Natural killer cell (primary cell): ENCODE measurements around the gene IQCM. TPM values are rescaled to one million over a fixed set of nuclear protein-coding genes. Genes with fewer than 3 reads are reported as not detected.

Source experiments
- ATAC-seq, 3 donors: fragments of 150-1000 bp in 2 of 3; fragments of 200-7000 bp in 1 of 3; cut with Tn5 transposase; 1 replicate in 1 of 3; 2 replicates in 2 of 3; pipeline ENCODE4 v1.10.0; 2021; ENCODE audit warnings: mild to moderate bottlenecking in 2 of 3, moderate library complexity in 2 of 3
- DNase-seq, 2 donors: peaks; one replicate each; pipeline versions ENCODE4 v3.0.0 to v3.0.0-alpha.2; 2013 to 2021; ENCODE audit warnings: mixed read lengths in 1 of 2
- H3K27ac ChIP-seq: one replicate; pipeline ENCODE4 v1.5.1; 2013; ENCODE audit warnings: mild to moderate bottlenecking, low read length
- H3K27me3 ChIP-seq: one replicate; pipeline ENCODE4 v1.6.1; 2013; ENCODE audit warnings: low read length; ENCODE audit not compliant: control insufficient read depth, insufficient read depth
- H3K36me3 ChIP-seq: one replicate; pipeline ENCODE4 v1.6.1; 2013; ENCODE audit warnings: low read length; ENCODE audit not compliant: control insufficient read depth, insufficient read depth
- H3K4me1 ChIP-seq: one replicate; pipeline ENCODE4 v1.6.1; 2013; ENCODE audit warnings: low read length; ENCODE audit not compliant: control insufficient read depth, insufficient read depth
- H3K4me3 ChIP-seq: one replicate; pipeline ENCODE4 v1.5.1; 2013; ENCODE audit warnings: low read length
- H3K9me3 ChIP-seq: one replicate; pipeline ENCODE4 v1.6.1; 2013; ENCODE audit warnings: low read length; ENCODE audit not compliant: control insufficient read depth, insufficient read depth
- H3K27ac Mint-ChIP-seq, 2 donors: one replicate each; pipeline ENCODE4 v1.8.0; 2022; ENCODE audit warnings: mild to moderate bottlenecking in 2 of 2, mixed read lengths in 2 of 2, moderate library complexity in 1 of 2
- H3K27me3 Mint-ChIP-seq, 2 donors: one replicate each; pipeline ENCODE4 v1.8.0; 2022; ENCODE audit warnings: low read depth in 2 of 2, mixed read lengths in 2 of 2
- H3K36me3 Mint-ChIP-seq: one replicate; pipeline ENCODE4 v1.8.0; 2022; ENCODE audit warnings: mixed read lengths
- H3K4me1 Mint-ChIP-seq, 2 donors: one replicate each; pipeline ENCODE4 v1.8.0; 2022; ENCODE audit warnings: mixed read lengths in 2 of 2
- H3K4me3 Mint-ChIP-seq: one replicate; pipeline ENCODE4 v1.8.0; 2022; ENCODE audit warnings: mild to moderate bottlenecking, moderate library complexity, mixed read lengths
- H3K9me3 Mint-ChIP-seq, 2 donors: one replicate each; pipeline ENCODE4 v1.8.0; 2022; ENCODE audit warnings: mixed read lengths in 2 of 2
- WGBS: methylation state at CpG from one replicate; pipeline ENCODE4 v1.1.7; 2013; ENCODE audit warnings: missing lambda C conversion rate; ENCODE audit not compliant: insufficient coverage; 5-methylcytosine and 5-hydroxymethylcytosine counted together
- intact Hi-C: fragments of 100-400 bp; cut with micrococcal nuclease; formaldehyde crosslinking; loops from one replicate; pipeline ENCODE4 v1.14.2; 2022
- total RNA-seq, 4 donors: library from RNA; stranded (reverse); fragments of 120-200 nt in 1 of 4; gene quantifications; one replicate each; pipeline versions ENCODE4 v1.2.3 to v1.2.4, GENCODE V29; 2013 to 2022
- TF ChIP-seq, protein P1 (sequence below): fragments of 200-600 bp; IDR thresholded peaks from one replicate; pipeline ENCODE4 v1.8.0; 2022; ENCODE audit warnings: antibody characterized with exemption

Gene IQCM
- total RNA-seq, 3 donors from 2014 or later (not counting 1 experiment from before 2014, with no cell fraction given): not detected

- TF ChIP-seq, protein P1, sequence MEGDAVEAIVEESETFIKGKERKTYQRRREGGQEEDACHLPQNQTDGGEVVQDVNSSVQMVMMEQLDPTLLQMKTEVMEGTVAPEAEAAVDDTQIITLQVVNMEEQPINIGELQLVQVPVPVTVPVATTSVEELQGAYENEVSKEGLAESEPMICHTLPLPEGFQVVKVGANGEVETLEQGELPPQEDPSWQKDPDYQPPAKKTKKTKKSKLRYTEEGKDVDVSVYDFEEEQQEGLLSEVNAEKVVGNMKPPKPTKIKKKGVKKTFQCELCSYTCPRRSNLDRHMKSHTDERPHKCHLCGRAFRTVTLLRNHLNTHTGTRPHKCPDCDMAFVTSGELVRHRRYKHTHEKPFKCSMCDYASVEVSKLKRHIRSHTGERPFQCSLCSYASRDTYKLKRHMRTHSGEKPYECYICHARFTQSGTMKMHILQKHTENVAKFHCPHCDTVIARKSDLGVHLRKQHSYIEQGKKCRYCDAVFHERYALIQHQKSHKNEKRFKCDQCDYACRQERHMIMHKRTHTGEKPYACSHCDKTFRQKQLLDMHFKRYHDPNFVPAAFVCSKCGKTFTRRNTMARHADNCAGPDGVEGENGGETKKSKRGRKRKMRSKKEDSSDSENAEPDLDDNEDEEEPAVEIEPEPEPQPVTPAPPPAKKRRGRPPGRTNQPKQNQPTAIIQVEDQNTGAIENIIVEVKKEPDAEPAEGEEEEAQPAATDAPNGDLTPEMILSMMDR: no peak
- peaks cover 12 to 14% of the 10 kb centered on the region in 2 donors for H3K9me3 Mint-ChIP-seq
- ATAC-seq: no peak
- no peak for DNase-seq
- no peaks in the 10 kb centered on the region for H3K27me3 Mint-ChIP-seq
- Histone ChIP-seq H3K4me1 (no peaks in the 10 kb centered on the region), H3K27ac (no peak overlapping the region), H3K36me3 (no peaks in the 10 kb centered on the region), H3K9me3 (no peaks in the 10 kb centered on the region), H3K27me3 (no peaks in the 10 kb centered on the region), H3K4me3 (no peak overlapping the region)
- H3K36me3 Mint-ChIP-seq: no peaks in the 10 kb centered on the region
- no peaks in the 10 kb centered on the region for H3K4me1 Mint-ChIP-seq
- no peak overlapping the region for H3K4me3 Mint-ChIP-seq
- H3K27ac Mint-ChIP-seq: no peak overlapping the region
- intact Hi-C loops: no loop called here
- 71% methylated on average over 1 of the region's 1 CpG for WGBS
These were observed 22.4 kb upstream of the IQCM start for GRCh38 chr4:149838036-149838435.

DNA sequence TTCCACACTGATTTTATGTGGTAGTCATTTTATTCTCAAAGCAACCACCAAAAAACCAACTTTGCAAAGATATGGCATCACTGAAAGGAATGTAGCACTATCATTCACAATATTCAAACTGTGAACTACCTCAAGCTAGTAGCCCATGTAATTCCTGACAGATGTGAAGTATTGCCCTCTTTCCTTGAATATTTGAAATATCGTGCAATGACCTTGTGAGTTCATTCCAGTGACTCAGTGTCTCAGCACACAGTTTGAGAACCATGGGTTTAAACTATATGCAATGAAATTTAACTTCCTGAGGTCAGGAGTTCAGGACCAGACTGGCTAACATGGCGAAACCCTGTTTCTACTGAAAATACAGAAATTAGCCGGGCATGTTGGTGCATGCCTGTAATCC is 20.9 kb upstream of the IQCM start:
- Mint-ChIP-seq H3K27ac (no peak overlapping the region), H3K9me3 (peaks cover 13 to 14% of the 10 kb centered on the region in 2 donors), H3K36me3 (no peaks in the 10 kb centered on the region), H3K4me3 (no peak overlapping the region), H3K27me3 (no peaks in the 10 kb centered on the region), H3K4me1 (no peaks in the 10 kb centered on the region)
- no peak for ATAC-seq
- Histone ChIP-seq H3K4me3 (no peak overlapping the region), H3K9me3 (no peaks in the 10 kb centered on the region), H3K36me3 (no peaks in the 10 kb centered on the region), H3K27me3 (no peaks in the 10 kb centered on the region), H3K27ac (no peak overlapping the region), H3K4me1 (no peaks in the 10 kb centered on the region)
- 99% methylated on average over 3 of the region's 3 CpGs for WGBS
- TF ChIP-seq, protein P1: no peak
- intact Hi-C loops: no loop called here
- DNase-seq: no peak

GRCh38 chr4:149835280-149835679 is 19.6 kb upstream of the IQCM start:
- ATAC-seq: no peak
- H3K4me1 Mint-ChIP-seq: no peaks in the 10 kb centered on the region
- Histone ChIP-seq H3K36me3 (no peaks in the 10 kb centered on the region), H3K27me3 (no peaks in the 10 kb centered on the region), H3K27ac (no peak overlapping the region), H3K4me3 (no peak overlapping the region), H3K4me1 (no peaks in the 10 kb centered on the region), H3K9me3 (no peaks in the 10 kb centered on the region)
- H3K4me3 Mint-ChIP-seq: no peak overlapping the region
- no peak for DNase-seq
- H3K36me3 Mint-ChIP-seq: no peaks in the 10 kb centered on the region
- TF ChIP-seq, protein P1: no peak
- H3K27me3 Mint-ChIP-seq: no peaks in the 10 kb centered on the region
- no peak overlapping the region for H3K27ac Mint-ChIP-seq
- H3K9me3 Mint-ChIP-seq: peaks cover 11 to 14% of the 10 kb centered on the region in 2 donors
- intact Hi-C loops: no loop called here
- WGBS: 84% methylated on average over 15 of the region's 15 CpGs

- Histone ChIP-seq H3K27ac (no peak overlapping the region), H3K9me3 (no peaks in the 10 kb centered on the region), H3K27me3 (no peaks in the 10 kb centered on the region), H3K36me3 (no peaks in the 10 kb centered on the region), H3K4me1 (no peaks in the 10 kb centered on the region), H3K4me3 (no peak overlapping the region)
- Mint-ChIP-seq H3K27me3 (no peaks in the 10 kb centered on the region), H3K4me1 (no peaks in the 10 kb centered on the region), H3K27ac (no peak overlapping the region), H3K9me3 (peaks cover 3 to 8% of the 10 kb centered on the region in 2 donors), H3K4me3 (no peak overlapping the region), H3K36me3 (no peaks in the 10 kb centered on the region)
- ATAC-seq: no peak
- TF ChIP-seq, protein P1: no peak
- intact Hi-C loops: no loop called here
- DNase-seq: no peak
These were observed 16.1 kb upstream of the IQCM start for GRCh38 chr4:149831656-149832208.
